ENCODE results near the gene CORO1C.
"Not testable (repeated sequence)": the region's sequence is repeated elsewhere in the genome, so short reads cannot be mapped to it uniquely, and the experiment has no call there.

CORO1C gene

DNA sequence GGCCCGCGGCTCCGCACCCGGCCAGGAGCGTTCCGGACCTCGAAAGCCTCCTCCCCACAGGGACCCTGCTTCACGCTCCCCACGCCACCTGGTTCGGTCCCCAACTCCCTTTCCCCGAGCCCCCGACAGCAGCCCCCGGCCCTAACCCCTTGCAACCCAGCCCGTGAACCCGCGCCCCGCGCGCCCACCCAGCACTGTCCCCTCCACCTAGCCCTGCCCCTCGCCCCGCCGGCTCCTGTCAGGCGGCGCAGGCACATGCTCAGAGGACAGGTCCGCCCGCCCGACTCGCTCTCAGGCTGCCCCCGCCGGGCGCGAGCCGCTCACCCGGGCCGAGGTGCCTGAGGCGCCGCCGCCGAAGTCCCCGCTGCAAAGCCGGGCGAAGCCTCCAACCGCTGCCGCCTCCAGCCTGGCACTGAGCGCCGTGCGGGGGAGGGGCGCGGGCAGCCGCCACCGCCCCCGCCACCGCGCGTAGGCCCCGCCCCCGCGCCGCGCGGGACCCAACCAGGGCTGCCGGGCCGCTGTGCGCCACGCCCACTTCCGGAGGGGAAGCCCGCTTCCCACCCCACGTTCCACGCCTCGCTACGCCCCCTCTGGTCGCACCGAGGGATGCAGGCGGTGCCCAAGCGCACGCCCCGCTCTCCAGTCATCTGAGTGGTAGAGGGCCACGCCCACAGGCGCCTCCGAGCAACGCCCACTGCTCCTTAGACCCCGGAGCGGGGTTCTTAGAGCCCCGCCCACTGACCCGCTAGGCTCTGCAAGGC, at the start of gene CORO1C:
Gene CORO1C, minus strand, starts transcription at position 414 of the 761 bp plus-strand sequence. CDS start 30,200 bp downstream, outside the sequence.
- DNase-seq, result peak; percentile 97

DNA sequence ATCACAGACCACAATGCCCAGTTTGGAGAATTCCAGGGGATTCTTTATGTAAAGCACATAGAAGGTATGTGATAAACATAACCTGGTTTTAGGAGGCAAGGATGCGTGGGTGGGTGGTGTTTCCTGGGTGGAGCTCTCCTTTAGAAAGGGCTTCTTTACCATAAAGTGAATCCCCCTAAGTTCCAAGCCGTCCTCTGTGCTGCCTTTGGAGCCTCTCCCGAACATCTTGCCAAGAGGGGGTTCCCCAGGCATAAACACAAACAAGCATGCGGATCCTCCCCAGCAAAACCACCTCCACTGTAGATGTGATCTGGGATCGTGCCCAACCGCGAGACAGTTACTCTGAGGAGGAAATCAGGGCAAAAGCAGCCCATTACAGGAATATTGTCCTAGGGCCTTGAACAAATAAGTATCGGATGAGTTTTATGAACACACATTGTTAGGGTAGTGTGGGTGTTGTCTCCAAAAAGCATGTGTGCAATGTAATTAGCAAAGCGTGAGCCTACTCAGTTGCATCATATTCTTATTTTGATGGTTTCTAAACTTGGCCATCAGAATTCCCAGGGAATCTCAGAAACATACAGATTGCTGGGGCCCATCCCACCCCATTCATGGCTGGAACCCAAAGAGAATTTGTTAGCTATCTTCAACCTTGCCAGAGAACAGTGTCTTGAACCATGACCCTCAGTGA, 48.8 kb upstream of the CORO1C start:
- DNase-seq, result no peak

DNA sequence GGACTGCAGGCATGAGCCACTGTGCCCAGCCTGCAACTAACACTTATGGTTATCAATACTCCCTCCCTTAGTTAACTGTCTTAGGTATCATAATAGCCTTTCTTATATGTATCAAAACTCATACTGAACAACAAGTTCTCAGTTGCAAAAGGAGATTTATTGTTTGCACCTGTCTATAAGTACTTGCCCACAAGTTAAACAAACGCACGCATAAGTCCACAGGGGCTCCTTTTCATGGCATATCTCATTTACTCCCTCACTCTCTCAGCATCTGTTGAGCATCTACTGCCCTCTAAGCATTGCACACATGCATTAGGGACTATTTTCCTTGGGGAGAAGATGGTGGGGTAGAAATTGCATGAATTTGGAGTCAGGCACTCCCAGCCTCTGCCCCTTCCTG, 46.7 kb upstream of the CORO1C start:
- no peak for DNase-seq

DNA sequence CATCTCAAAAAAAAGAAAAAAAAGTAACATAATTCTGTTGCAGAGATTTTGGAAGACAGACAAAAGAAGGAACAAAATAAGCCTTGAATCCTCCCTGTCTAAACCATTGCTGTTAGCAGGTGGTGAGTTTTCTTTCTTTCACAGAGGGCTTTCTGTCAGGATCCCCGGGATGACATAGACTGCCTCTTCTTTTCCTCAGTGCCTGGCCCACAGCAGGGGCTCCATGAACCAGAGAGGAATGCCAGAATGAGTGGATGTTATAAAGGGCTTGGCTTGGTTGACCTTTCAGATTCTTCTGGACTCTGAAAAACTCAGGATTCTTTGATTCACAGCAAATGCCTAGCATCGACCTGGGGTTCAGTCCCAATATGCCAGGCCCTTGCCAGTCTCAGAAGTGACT, 45.8 kb upstream of the CORO1C start:
- DNase-seq, result no peak

DNA sequence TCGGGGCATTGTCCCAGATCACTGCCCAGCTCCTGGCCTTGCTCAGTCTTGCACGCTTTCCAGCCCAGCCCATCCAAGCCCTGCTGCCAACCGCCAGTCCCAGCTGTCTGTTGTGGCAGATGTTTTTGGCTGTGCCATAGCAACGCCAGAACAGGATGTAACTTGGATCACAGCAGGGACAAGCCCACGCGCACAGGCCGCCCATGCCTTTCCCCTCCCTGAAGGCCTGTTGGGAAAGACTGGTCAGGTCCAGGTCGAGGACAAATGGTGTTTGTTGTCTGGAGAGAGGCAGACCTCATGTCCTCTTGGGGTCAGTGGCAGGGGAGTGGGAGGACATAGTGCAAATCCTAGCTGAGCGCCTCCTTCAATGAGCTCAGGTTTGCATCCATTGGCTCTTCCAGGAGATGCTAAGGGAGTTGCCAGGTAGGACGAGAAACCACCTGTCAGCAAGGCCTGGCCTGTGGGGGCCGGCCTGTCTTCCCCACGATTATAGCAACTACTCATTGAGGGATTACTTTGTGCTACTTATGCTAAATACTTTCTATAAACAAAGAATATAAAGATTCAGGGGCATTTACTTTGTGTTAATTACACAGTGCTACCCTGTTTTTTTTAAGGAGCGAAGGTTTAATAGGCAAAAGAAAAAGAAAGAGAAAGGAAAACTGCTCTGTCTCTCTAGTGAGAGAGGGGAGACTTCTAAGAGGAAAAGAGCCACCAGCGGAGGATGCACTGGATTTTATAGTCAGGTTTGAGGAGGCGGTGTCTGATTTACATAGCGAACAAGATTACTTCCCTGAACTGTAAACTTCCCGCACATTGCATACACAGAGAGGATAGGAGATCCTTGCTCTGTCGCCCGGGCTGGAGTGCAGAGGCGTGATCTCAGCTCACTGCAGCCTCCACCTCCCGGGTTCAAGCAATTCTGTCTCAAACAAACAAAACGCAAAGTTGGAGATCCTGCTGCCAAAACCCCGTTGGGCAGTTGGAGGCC, 42.8 kb upstream of the CORO1C start:
- no peak for DNase-seq

DNA sequence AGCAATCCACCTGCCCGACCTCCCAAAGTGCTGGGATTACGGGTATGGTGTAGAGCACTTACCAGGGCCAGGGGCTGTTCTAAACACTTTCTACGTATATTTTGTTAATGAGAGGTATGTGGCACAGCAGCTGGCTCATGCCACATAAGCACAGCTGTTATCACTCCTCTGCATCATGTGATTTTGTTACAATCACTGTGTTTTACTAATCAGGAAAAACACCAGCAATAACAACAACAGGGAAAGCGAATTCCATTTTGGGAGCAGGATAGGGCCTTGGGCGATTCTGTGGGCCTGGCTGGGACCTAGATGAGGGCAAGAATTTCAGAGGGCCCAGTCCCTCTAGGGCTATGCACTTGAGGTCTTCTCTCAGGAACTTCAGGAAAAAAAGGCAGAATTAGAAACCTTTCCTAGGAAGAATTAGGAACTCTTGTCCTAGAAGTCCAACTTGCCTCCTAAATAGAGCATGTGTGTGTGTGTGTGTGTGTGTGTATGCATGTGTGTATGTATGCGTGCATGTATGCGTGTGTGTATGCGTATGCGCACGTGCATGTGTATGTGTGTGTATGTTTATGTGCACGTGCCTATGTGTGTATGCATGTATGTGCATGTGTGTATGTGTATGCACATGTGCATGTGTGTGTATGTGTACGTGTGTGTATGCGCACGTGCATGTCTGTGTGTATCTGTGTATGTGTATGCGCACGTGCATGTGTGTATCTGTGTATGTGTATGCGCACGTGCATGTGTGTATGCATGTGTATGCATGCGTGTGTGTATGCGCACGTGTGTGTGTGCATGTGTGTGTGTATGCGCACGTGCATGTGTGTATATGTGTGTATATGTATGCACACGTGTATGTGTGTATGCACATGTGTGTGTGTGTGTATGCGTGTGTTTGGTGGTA, 41.8 kb upstream of the CORO1C start:
- no peak for DNase-seq

DNA sequence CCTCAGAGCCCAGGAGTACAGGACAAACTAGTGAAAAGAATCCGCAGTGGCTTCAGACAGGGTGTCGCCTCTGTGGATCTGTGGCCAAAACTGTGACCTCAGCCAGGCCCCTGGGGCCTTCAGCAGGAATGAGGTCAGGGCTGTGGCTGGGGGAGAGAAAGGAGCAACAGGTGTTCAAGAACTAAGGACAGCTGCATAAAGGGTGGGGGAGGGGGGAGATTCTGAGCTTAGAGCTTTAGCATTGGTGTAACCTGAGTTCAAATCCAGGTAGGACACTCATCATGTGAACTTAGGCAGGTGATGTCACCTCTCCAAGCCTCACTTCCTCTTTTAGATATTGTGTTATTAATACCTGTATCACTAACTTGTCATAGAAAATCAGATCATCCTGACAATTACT, 40.9 kb upstream of the CORO1C start:
- DNase-seq, result no peak

DNA sequence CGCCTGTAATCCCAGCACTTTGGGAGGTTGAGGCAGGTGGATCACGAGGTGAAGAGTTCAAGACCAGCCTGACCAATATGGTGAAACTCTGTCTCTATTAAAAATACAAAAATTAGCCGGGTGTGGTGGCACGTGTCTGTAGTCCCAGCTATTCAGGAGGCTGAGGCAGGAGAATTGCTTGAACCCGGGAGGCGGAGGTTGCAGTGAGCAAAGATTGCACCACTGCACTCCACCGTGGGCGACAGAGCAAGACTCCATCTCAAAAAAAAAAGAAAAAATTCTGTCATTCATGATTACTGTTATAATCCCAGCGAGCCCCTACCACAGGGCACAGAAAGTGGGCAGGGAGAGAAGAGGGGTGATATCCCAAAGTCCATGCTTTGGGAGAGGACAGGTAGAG, 40.5 kb upstream of the CORO1C start:
- DNase-seq, result not testable (repeated sequence)

DNA sequence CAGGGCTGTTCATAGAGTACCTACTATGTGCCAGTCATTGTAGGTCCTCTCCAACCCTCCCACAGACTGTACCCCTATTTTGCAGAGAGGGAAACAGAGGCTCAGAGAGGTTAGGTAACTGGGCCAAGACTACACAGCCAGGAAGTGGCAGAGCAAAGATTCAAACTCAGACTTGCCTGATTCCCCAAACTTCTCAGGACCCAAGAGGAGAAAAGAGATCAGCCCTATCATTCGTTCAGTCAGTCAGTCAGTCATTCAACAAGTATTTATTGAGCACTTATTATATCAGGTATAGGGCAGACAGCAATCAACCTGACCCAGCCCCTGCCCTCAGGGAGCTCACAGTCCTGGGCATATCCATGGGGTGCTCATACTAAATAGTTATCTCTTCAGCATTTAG, 39.6 kb upstream of the CORO1C start:
- DNase-seq, result no peak

DNA sequence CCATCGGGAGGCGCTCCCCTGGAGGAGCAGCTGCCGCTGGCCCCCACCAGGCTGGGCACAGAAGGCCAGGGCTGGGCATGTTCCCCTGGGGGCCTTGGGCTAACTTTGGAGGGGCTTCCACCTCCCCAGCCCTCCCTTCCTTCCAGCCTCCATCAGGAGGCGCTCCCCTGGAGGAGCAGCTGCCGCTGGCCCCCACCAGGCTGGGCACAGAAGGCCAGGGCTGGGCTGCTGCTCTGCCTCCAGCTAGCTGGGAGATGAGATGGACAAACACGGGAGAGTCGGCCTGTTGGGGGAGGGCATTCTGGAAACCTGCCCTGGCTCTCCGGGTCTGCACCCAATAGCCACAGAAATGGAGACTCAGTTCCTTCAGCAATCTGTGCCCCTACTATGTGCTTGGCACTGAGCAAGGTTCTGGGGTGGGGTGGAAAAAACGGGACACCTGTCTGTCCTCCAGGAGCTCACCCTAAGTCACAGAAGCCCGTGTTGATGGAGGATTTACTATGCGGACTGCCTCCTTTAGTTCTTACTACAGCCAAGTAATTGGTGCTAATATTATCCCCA, 39.0 kb upstream of the CORO1C start:
- DNase-seq, result no peak

DNA sequence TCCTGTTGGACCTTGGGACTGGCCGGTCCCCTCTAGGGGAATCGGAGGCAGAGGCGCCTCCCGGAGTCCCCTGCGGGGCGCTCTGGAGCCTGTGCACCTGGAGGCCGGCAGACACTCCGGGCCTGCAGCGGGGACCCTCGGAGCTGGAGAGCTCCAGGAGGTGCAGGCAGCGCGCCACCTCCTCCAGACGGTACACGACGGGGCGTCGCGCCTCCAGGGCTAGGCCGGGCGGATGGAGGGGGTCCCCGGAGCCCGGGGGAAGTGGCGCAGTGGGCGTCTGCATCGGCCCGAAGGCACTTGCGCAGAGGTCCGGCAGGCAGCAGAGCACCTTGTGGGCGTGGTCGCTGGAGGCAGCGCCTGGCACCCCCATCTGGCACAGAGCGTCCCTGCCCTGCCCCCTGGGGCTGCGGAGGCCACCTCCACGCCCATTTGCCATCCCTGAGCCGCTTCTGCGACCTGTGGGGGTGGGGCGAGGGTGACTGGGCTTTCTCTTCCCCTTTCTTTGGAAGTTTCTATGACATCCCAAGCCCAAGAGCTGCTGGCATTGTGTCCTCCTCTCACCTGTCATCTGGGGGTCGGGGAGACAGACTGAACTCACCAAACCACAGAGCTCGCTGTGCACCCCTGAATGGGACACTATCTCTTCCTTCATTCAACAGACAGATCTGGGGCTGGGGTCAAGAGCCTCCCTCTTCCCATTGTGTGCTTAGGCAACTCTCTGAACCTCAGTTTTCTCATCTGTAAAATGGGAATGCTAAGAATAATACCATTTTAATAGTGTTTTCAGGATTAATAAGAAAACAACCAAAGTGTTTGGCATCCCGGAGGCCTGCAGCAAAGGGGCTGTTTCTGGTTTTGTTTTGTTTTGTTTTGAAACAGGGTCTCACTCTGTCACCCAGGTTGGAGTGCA, 37.5 kb upstream of the CORO1C start:
- peak; percentile 58 for DNase-seq

DNA sequence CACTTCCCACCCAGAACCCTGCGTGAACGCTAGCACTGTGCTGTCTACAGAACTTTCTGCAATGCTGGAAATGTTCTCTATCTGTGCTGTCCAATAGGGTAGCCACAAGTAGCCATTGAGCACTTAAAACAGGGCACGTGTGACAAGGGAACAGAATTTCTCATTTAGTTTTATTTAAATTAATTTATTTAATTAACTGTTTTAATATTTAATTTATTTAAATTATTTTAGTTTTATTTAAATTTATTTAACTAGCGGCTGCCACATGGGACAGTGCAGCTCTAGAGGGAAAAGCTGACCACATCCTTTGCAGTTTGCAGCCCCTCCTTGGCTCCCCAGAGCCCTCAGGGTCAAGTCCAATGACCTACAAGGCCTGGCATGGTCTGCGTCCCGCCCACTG, 35.0 kb upstream of the CORO1C start:
- DNase-seq, result no peak

DNA sequence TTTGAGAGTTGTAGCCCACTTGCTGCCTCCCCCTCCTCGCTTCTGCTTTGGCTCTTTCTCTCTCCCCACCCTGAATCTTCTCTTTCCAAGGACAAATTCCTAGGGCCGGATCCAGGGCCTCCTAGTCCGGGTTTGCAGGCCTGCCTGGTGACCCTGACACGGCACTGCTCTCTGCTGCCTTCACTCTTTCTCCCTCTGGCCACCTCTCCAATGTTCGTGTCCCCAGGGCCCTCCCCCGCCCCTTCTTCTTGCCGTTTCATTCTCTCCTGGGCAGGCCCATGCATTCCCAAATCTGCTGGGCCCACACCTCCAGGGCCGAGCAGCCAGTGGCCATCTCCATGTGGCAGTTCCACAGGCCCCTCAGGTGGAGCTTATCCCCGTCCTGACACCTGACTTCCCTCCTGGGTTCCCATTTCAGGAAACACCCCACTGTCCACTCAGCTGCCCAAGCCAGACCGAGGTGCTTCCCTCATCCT, 34.0 kb upstream of the CORO1C start:
- DNase-seq, result no peak

DNA sequence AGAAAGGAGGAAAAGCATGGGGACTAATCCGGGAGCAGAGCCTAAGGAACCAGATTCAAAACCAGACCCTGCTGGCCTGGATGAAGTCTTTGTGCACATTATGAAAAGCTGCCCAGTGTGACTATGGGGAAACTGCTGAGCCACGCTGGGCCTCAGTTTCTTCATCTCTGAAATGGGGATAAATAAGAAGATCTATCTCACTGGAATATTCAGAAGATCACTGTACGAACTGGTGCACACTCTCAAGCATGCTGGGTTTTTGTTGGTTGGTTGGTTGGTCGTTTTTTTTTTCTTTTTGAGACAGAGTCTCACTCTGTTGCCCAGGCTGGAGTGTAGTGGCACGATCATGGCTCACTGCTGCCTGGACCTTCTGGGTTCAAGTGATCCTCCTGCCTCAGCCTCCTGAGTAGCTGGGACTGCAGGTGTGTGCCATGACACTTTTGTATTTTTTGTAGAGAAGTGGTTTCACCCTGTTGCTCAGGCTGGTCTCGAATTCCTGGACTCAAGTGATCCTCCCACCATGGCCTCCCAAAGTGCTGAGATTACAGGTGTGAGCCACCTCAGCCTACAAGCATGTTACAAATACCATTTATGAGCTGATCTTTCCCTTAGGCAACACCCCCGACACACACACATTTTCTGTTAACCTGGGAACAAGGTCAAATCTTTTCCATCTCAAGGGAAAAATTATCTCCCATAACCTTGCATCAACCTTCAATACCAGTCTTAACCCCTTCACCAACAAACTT, 33.4 kb upstream of the CORO1C start:
- DNase-seq, result no peak

DNA sequence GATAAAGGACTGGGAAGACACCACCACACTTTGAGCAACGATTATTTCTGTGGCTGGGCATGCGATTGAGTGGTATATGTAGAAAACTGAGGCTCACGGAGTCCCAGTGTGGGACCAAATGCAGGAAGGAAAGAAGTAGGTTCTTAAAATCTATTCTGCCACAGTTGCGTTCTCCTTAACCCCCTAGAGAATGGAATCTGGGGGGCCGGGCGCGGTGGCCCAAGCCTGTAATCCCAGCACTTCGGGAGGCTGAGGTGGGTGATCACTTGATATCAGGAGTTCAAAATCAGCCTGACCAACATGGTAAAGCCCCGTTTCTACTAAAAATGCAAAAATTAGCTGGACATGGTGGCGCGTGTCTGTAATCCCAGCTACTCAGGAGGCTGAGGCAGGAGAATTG, 29.9 kb upstream of the CORO1C start:
- no peak for DNase-seq

DNA sequence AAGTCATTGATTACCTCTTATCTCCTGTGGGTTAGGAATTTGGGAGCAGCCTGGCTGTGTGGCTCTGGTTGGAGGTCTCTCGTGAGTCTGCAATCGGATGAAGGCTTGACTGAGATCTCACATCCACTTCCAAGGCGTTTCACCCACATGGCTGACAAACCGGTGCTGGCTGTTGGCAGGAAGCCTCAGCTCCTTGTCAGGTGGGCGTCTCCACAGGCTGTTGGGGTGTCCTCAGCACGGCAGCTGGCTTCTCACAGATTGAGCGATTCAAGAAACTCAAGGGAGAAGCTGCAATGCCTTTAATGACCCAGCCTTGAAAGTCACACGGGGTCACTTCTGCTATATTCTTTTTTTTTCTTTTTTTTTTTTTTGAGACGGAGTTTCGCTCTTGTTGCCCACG, 28.6 kb upstream of the CORO1C start:
- DNase-seq, result no peak

DNA sequence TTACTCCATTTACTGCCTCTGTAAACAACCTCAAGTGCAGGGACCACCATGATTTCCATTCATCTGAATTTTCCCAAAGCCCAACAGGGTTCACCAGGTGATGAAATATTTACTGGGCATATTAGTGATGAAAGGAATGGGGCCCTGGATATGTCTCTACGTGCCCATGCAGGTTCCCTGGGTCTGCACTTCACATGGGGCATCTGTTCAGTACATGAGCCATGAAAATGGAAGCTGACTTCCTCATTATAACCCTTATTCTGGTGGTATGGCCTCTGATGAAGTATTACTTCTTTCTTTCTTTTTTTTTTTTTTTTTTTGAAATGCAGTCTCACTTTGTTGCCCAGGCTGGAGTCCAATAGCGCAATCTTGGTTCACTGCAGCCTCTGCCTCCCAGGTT, 26.5 kb upstream of the CORO1C start:
- no peak for DNase-seq

DNA sequence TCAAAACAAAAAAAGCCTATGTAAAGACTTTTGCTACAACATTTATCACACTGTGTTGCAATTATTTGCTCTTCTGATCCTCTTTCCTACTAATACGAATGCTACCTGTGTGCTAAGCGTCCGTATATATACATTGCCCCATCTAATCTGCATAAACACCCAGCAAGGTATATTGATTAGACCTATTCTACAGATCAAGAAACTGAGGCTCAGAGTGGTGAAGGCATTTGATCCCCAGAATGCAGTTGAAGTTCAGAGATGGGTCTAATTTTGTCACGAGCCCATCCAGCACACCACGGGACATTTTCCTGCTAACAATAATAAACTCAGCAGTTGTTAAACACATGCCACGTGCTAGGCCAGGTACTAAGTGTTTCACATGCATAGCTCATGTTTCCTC, 25.1 kb upstream of the CORO1C start:
- no peak for DNase-seq

DNA sequence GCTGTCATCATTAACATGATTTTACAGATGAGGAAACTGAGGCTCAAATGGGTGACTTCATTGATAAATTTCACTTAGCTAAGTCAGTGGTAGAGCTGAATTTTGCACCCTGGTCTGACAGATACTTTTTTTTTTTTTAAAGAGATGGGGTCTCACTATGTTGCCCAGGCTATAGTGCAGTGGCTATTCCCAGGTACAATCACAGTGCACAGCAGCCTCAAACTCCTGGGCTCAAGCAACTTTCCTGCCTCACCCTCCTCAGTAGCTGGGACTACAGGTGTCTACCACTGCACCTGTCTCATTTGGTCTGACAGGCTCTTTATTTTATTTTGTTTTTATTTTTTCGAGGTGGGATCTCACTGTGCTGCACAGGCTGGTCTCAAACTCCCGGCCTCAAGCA, 24.2 kb upstream of the CORO1C start:
- DNase-seq, result no peak

DNA sequence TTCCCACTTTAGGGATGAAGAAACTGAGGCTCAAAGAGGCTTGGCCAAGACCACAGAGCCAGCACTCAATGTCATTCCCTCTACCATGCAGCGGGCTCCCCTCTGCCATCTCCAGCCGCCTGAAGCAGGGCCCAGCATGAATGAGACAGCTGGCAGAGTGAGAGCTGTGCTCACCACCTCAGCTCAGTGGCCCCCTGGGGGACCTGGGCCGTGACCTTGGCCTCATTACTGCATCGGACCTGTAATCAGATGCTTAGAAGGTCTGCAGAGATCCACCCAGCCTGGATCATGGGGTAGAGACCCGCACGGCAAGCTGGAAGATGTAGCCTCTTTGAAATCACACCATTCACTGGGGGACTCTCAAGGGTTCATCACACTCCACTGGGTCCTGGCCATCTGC, 22.7 kb upstream of the CORO1C start:
- DNase-seq, result no peak

All from activated CD8-positive, alpha-beta memory T cell treated with anti-CD3 and anti-CD28 coated beads for 24 hours (primary cell).